Measurements from ENCODE around the gene TBC1D5.
A peak's percentile ranks its signal among the peaks of the same experiment; 100 is the strongest.

Gene TBC1D5

GRCh38 chr3:17645074-17645698 is 97.2 kb downstream of the TBC1D5 start:
- peak; percentile 61 for TF ChIP-seq CTCF (IDR thresholded peaks at IDR 0.05; ENCODE audit: extremely low read depth, insufficient read depth, missing control alignments)
- in situ Hi-C loops (cut with MboI; ENCODE audit: low pct_unique_long_range_greater_than_20kb, low sequenced_read_pairs, unreplicated experiment), result no loop called here
- no peak for DNase-seq (ENCODE audit: low spot score)

- no peak for TF ChIP-seq CTCF (IDR thresholded peaks at IDR 0.05; ENCODE audit: extremely low read depth, insufficient read depth, missing control alignments)
- no peak for DNase-seq (ENCODE audit: low spot score)
- in situ Hi-C loops (cut with MboI; ENCODE audit: low pct_unique_long_range_greater_than_20kb, low sequenced_read_pairs, unreplicated experiment), result no loop called here
Measured at GRCh38 chr3:17643691-17644090, 98.7 kb downstream of the TBC1D5 start.

- no peak for TF ChIP-seq CTCF (IDR thresholded peaks at IDR 0.05; ENCODE audit: extremely low read depth, insufficient read depth, missing control alignments)
- in situ Hi-C loops (cut with MboI; ENCODE audit: low pct_unique_long_range_greater_than_20kb, low sequenced_read_pairs, unreplicated experiment), result no loop called here
- DNase-seq (ENCODE audit: low spot score), result no peak
Measured at GRCh38 chr3:17642474-17642873, 100.0 kb downstream of the TBC1D5 start.

GRCh38 chr3:17640466-17640865 is 102.0 kb downstream of the TBC1D5 start:
- no peak for DNase-seq (ENCODE audit: low spot score)
- in situ Hi-C loops (cut with MboI; ENCODE audit: low pct_unique_long_range_greater_than_20kb, low sequenced_read_pairs, unreplicated experiment), result no loop called here
- no peak for TF ChIP-seq CTCF (IDR thresholded peaks at IDR 0.05; ENCODE audit: extremely low read depth, insufficient read depth, missing control alignments)

GRCh38 chr3:17639765-17640164 is 102.7 kb downstream of the TBC1D5 start:
- no peak for TF ChIP-seq CTCF (IDR thresholded peaks at IDR 0.05; ENCODE audit: extremely low read depth, insufficient read depth, missing control alignments)
- in situ Hi-C loops (cut with MboI; ENCODE audit: low pct_unique_long_range_greater_than_20kb, low sequenced_read_pairs, unreplicated experiment), result no loop called here
- no peak for DNase-seq (ENCODE audit: low spot score)

- no peak for TF ChIP-seq CTCF (IDR thresholded peaks at IDR 0.05; ENCODE audit: extremely low read depth, insufficient read depth, missing control alignments)
- in situ Hi-C loops (cut with MboI; ENCODE audit: low pct_unique_long_range_greater_than_20kb, low sequenced_read_pairs, unreplicated experiment), result no loop called here
- DNase-seq (ENCODE audit: low spot score), result no peak
Measured at GRCh38 chr3:17639257-17639656, 103.2 kb downstream of the TBC1D5 start.

Data from GM13977 (cell line).